SH-SY5Y (cell line): Measurements from ENCODE around the gene NEMP2.
A peak's percentile ranks its signal among the peaks of the same experiment; 100 is the strongest.

ENCODE experiments used
- GATA2 ChIP-seq: IDR thresholded peaks from 2 replicates; pipeline ENCODE4 v1.6.1; 2011; ENCODE audit warnings: mild to moderate bottlenecking, low read depth, low read length
- GATA3 ChIP-seq: IDR thresholded peaks from 2 replicates; pipeline ENCODE4 v1.6.1; 2011; ENCODE audit warnings: low read depth, mild to moderate bottlenecking, low read length, moderate library complexity

The NEMP2 gene

DNA sequence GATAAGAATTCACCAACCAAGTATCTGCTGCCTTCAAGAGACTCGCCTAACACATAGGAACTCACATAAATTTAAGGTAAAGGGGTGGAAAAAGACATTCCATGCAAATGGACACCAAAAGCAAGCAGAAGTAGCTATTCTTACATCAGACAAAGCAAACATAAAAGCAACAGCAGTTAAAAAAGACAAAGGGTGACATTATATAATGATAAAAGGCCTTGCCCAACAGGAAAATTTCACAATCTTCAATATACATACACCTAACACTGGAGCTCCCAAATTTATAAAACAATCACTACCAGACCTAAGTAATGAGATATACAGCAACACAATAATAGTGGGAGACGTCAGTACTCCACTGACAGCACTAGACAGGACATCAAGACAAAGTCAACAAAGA is 41.4 kb downstream of the NEMP2 start:
- TF ChIP-seq GATA2 (no peak), GATA3 (no peak)

DNA sequence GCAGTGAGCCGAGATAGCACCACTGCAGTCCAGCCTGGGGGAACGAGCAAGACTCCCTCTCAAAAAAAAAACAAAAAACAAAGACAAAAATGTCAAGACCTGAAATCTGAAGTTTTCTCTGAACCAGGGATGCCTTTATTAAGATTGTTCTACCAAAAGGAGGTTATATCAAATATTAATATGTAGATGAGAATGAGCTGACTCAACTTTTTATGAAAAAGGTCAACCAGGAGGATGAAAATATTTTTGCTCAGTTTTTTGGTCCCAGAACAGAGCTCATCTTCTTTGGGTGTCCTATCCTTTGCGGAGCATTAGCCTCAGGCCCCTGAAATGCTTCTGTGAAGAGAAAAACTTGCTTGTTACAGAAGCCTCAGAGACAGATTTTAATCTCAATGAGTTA is 44.0 kb downstream of the NEMP2 start:
- TF ChIP-seq GATA2 (no peak), GATA3 (no peak)

DNA sequence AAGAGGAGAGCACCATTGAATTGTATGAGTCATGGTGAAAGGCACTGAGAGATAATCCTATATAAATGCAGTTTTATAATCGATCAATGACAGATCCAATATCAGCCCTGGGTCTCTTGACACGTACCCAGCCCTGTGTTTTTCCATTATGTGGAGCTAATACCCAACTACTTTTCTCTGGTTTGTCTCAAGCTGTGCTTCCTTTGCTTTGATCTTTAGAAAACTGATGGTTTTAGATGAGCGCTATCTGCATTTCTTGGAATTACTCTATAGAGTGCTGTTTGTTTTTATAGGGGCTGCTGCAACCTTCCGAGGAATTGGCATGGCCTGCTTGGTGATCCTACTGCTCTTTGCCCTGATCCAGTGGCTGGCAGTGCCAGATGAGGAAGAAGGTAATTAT is 45.0 kb downstream of the NEMP2 start:
- TF ChIP-seq GATA3 (no peak), GATA2 (no peak)

DNA sequence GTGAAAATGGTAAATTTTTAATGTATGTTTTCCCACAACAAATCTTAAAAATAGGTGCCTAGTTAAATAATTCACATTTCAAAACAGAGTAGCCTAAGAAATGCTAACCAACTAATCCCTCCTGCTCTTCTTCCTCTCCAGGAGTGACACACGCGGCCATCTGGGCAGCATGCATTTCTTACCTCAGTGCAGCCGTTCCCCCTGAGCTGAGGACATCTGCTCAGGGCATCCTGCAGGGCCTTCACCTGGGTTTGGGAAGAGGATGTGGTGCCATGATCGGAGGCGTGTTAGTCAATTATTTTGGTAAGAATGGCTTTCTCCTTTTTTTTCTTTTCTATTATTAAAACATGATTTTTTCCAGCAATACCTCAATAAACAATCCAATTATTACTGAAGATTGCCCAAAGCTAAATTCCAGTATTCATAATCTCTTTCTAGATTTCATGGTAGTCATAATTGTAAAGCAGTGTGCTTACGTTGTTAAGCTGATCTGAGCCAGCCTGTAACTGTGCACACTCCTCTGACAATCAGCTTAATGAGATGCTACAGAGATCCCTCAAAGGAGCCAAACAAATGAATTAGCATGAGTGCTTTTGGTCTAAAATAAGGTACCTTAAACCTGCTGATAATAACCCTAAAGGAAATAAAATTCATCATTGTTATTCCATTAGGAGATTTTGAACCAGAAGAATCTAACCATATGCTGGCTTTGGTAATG is 45.8 kb downstream of the NEMP2 start:
- TF ChIP-seq GATA3 (no peak), GATA2 (no peak)

DNA sequence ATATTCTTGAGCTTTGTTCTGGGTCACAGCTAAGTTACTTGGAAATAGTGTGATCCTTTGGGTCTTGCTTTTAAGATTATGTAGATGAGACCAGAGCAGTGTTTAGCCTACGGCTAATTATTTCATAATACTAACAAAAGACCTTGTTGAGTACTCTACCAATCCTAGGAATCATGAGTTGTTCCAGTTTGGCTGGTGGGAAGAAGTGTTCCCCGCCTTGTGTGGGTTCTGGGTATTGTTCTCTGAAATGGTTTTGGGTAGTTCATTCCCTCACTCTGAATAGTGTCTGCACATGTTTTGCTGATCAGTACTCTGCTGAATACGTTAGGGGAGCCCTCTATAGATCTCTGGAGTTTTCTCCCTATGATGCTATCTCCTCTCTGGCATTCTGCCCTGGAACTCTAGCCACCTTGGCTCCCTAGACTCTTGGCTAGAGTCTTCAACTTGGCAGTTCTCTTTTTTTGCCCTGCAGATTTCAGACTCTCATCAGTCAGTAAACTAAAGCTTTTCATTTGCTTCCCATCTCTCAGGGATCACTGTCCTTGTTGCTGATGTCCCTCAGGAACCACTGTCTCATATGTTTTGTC is 48.4 kb downstream of the NEMP2 start:
- no peak for TF ChIP-seq GATA3
- TF ChIP-seq GATA2 = no peak

DNA sequence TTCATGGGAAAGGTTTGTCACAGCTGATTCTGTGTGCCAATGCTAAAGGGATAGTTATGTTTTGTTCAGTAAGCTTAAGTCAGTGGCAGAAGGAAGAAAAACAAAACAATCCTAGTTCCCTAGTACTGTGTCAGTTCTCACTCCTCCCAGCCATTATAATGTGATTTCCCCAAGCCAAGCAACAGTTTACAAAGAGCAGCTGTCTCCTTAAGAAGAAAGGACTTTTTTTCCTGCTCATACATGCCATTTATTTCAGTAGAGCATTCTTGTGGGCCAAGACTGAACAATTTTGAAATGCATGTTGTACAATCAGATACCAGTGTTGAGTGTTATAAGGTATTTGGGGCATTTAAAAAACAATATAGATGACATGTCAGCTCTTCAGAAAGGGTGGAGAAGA is 52.1 kb downstream of the NEMP2 start:
- no peak for TF ChIP-seq GATA3
- TF ChIP-seq GATA2 = no peak

DNA sequence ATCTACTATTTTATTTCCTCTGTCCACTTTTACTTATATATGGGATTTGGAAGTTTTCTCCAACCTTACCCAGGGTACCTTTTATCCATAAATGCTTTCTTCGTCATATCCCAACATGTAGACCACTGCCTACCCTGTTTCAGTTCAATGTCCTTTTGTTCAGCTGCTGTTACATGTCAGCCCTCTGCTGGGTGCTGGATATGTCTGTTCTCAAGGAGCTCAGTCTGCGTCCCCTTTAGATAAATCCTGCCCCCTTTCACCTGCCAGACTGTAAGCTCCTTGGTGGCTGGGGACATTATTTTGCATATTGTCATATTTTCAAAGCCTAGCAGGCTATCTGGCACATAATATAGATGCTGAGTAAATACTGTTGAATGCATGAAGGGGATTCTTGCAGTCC is 53.2 kb downstream of the NEMP2 start:
- no peak for TF ChIP-seq GATA3
- no peak for TF ChIP-seq GATA2

DNA sequence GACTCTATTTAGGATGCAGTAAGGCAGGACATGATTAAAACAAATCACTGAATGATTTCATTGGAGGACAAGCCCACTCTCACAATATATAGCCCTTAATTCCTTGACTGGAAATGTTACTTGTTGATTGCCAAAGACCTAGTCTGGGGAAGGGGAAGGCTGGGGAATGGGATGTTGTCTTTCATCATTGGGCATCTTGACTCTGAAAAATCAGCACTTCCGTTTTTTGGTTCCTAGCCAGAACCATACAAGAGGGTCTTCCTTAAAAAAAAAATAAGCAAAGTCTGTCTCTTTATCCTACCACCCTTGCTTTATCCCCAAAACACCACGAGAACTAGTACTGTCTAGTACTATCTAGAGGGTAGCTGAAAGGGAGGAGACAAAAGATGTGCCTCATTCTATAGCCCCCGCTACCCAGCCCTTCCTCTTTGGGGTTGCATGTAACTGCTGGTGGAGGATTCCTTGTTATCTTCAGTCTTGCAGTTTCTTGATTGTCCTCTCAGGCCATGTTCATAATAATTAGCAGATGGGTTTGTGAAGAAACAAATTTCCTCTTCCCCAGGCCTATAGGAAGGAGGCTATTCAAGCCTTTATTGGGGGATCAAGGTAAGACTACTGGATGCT is 55.8 kb downstream of the NEMP2 start:
- no peak for TF ChIP-seq GATA3
- no peak for TF ChIP-seq GATA2

DNA sequence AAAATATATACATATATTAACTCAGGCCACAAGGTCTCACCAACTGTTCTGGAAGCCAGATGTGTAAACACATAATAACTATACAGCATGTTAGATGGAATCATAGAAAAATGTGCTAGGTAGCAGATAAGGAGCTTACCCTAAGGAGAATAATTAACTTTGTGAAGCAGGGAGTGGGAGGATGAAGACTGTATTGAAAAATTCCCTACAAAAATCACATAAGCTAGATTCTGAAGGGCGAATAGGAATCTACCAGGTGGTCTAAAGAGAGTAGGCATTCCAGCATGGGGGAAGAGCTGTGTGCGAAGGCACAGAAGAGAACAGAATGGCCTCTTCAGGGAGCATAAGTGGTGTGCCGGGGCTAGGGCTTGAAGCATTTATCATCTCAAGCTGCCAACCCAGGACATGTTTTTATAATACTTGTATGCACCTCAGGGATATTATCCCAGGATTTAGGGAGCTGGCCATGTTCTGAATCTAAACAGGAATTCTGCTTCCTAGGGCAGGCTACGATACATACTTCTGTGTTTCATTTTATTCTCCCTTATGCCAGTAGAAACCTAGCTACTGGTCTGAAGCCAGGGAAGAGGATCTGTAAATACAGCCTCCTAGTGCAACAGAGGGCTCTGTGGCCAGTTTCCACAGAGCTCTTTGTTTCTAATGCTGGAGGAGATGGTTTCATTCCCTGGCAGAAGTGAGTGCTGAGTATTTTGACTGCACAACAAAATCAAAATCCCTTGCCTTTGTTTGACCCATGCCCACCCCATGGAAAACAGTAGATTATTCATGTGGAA is 56.7 kb downstream of the NEMP2 start:
- no peak for TF ChIP-seq GATA3
- TF ChIP-seq GATA2 = no peak; the same call in 1 of the 2 replicates

DNA sequence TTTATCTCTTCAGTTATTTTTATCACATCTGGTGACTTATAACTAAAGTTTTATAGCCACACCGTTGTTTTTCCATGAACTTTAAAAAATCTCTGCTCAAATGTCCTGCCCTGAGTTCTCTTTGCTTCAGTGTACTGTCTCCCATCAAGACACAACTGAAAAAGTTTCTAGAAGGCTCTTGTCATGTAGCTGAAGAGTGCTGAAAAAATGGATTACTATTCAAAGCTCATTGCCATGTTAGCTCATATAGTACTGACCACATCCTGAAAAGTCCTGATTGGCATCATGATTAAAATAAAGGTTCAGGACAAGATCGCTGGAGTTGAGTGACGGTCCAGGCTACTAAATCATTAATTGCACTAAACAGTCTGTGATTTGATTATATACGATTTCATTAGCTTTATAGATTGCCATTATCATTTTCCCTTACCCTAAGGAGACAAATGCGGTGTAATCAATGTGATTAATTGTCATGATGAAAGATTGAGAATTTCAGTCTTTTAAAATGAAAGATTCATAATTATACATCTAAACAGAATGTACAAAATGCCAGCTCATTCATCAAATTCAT is 64.2 kb downstream of the NEMP2 start:
- no peak for TF ChIP-seq GATA2
- no peak for TF ChIP-seq GATA3

DNA sequence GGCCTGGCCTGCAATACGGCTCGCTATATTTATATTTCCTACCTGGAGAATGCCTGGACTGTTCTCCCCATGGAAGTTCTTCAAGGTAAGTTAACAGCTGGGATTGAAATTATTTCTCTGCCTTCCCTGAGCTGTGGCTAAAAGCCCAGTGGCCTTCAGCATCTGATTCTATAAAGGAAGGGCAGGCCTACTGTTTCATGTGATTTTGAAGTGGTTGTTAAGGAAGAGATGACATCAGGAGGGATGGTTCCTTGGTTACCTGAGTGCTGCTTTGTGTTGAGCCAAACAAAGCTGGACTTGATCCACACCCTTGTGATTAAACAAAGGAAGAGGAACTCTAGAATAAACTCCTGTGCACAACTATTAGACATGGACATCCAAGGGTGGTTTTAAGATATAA is 64.8 kb downstream of the NEMP2 start:
- no peak for TF ChIP-seq GATA2
- TF ChIP-seq GATA3 = no peak

DNA sequence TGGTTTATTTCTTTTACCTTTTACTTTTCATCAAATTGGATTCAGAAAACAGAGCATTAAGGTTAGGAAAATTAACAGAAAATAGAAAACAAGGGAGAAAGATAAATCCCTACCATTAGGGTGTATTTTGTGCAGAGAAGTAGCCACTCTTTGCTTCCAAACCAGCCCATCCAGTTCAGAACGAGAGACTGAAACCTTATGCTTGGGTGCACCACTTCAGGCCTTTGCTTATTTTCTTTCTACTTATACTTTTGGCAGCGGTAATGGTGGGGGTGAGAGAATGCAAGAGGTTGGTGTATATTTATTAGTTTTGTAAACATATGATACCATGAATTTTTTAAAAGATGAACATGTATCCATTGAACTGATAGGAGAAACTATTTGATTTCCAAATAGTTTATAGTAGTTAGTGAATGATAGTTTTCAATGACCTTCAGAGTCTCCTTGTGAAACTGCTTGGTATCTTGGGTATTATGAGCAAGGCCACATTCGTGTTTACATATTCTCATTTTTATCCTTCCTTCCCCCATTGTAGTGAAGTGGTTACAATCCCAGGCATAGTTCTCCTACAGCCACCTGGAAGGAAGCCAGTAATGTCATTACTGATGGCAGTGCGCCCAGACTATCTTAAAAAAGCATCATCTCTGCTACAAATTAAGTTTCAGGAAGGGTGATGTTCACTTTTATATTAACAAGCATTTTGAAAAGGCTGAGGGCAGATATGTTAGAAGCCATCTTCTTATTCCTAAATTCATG is 65.5 kb downstream of the NEMP2 start:
- TF ChIP-seq GATA2 (peak; percentile 60; the same call in 1 of the 2 replicates), GATA3 (peak; percentile 82)

DNA sequence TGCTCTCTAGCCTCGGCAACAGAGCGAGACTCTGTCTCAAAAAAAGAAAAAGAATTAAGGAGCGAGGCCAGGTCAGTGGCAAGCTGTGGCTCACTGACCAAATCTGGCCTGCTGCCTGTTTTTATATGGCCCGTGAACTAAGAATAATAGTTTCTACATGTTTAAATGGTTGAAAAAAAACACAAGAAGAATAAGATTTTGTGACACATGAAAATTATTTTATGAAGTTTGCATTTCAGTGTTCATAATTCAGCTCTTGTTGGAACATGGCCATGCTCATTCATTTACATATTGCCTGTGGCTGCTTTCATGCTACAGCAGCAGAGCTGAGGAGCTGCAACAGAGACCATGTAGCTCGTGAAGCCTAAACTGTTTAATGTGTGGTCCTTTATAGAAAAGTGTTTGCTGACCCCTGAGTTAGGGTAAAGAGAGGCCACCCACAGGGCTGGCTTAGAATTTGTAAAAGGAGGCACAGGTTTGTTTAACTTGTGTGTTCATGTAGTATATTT is 66.9 kb downstream of the NEMP2 start:
- TF ChIP-seq GATA3 = no peak
- no peak for TF ChIP-seq GATA2
